K562 (cell line): Measurements from ENCODE around the gene PDE9A. TPM values are rescaled to one million over a fixed set of nuclear protein-coding genes. Genes with fewer than 3 reads are reported as not detected.
"Not testable (repeated sequence)": the region's sequence is repeated elsewhere in the genome, so short reads cannot be mapped to it uniquely, and the experiment has no call there.

ENCODE experiments used
- ATAC-seq: fragments of 200-7000 bp; cut with Tn5 transposase; 3 replicates; pipeline ENCODE4 v1.9.1; 2020; ENCODE audit warnings: moderate library complexity
- BruUV-seq: library from RNA; stranded (reverse); fragments of 400-500 nt; replicated peaks from 2 replicates; lab custom pipeline; 2021; lab: Mats Ljungman, UMichigan
- CTCF ChIA-PET: fragments of 300-600 bp; formaldehyde crosslinking; extraction: SDS; loops from one replicate; lab custom pipeline; 2021; ENCODE audit warnings: low intra/inter-chr PET ratio; lab: Yijun Ruan, JAX
- POLR2A ChIA-PET: fragments of 300-600, 350-650 bp; sonication (Branson Sonifier 250); formaldehyde crosslinking; extraction: SDS; loops from one replicate; lab custom pipeline; 2021; ENCODE audit warnings: antibody characterized with exemption, inconsistent platforms; lab: Yijun Ruan, JAX
- DNase-seq, 4 experiments: peaks; one replicate each; pipeline versions ENCODE4 v3.0.0 to v3.0.0-alpha.2; 2011 to 2018; ENCODE audit warnings: low spot score in 3 of 4, mixed read lengths in 3 of 4; ENCODE audit errors: extremely low read depth in 1 of 4
- FAIRE-seq: peaks from 2 replicates; lab custom pipeline; 2011; peaks lifted over from hg19 to GRCh38; lab: Jason Lieb, UNC
- H2AFZ ChIP-seq: 2 replicates; pipeline ENCODE4 v1.6.0; 2011; ENCODE audit warnings: low read depth, low read length, control low read depth, inconsistent platforms
- H3K27ac ChIP-seq: fragments of 200-600 bp; 3 replicates; pipeline ENCODE4 v1.8.0; 2011; ENCODE audit warnings: low read depth, mild to moderate bottlenecking, control low read depth, inconsistent platforms, low read length, moderate library complexity, mixed read lengths; ENCODE audit errors: extremely low read depth
- H3K27me3 ChIP-seq, 2 experiments: fragments of 300-600 bp in 1 of 2; 2 replicates in 1 of 2; 3 replicates in 1 of 2; pipeline versions ENCODE4 v1.6.0 to v1.8.0; 2011; ENCODE audit warnings: inconsistent platforms in 2 of 2, low read length in 2 of 2, mild to moderate bottlenecking in 1 of 2, mixed read lengths in 1 of 2, moderate library complexity in 1 of 2; ENCODE audit not compliant: control insufficient read depth in 2 of 2, insufficient read depth in 2 of 2
- H3K36me3 ChIP-seq: fragments of 300-600 bp; 3 replicates; pipeline ENCODE4 v1.8.0; 2011; ENCODE audit warnings: mild to moderate bottlenecking, low read length, inconsistent platforms; ENCODE audit not compliant: control insufficient read depth, insufficient read depth
- H3K4me1 ChIP-seq, 2 experiments: fragments of 200-600 bp in 1 of 2; replicated peaks in 1 of 2; 2 replicates in 1 of 2; 3 replicates in 1 of 2; pipeline versions ENCODE4 v1.5.1 to v1.8.0; 2011; ENCODE audit warnings: inconsistent platforms in 2 of 2, low read length in 2 of 2, mild to moderate bottlenecking in 1 of 2, mixed read lengths in 1 of 2, moderate library complexity in 1 of 2; ENCODE audit not compliant: control insufficient read depth in 2 of 2, insufficient read depth in 2 of 2
- H3K4me2 ChIP-seq: 2 replicates; pipeline ENCODE4 v1.6.1; 2011; ENCODE audit warnings: low read length, control low read depth, inconsistent platforms, mixed read lengths; ENCODE audit not compliant: insufficient read depth
- H3K4me3 ChIP-seq: fragments of 200-600 bp; sonication (generic), shearing (Covaris generic); 2 replicates; pipeline ENCODE4 v1.5.1; 2016; ENCODE audit warnings: control low read depth, inconsistent platforms
- H3K79me2 ChIP-seq: fragments of 200-600 bp; 3 replicates; pipeline ENCODE4 v1.8.0; 2011; ENCODE audit warnings: low read length, inconsistent platforms; ENCODE audit not compliant: control insufficient read depth, insufficient read depth
- H3K9ac ChIP-seq, 2 experiments: 2 replicates each; pipeline versions ENCODE4 v1.6.0 to v1.6.1; 2011; ENCODE audit warnings: low read depth in 2 of 2, low read length in 2 of 2, control low read depth in 1 of 2, inconsistent platforms in 1 of 2, mild to moderate bottlenecking in 1 of 2, mixed read lengths in 1 of 2; ENCODE audit not compliant: insufficient read depth in 1 of 2
- H3K9me1 ChIP-seq: one replicate; pipeline ENCODE4 v1.6.0; 2011; ENCODE audit warnings: inconsistent platforms, mild to moderate bottlenecking, low read length, moderate library complexity; ENCODE audit not compliant: control insufficient read depth, insufficient read depth
- H3K9me3 ChIP-seq: replicated peaks from 2 replicates; pipeline ENCODE4 v1.5.1; 2011; ENCODE audit warnings: low read depth, low read length, inconsistent platforms; ENCODE audit not compliant: control insufficient read depth, insufficient read depth
- H4K20me1 ChIP-seq: replicated peaks from 2 replicates; pipeline ENCODE4 v1.6.1; 2011; ENCODE audit warnings: low read length, inconsistent platforms, mixed read lengths; ENCODE audit not compliant: control insufficient read depth, insufficient read depth
- C11orf30 ChIP-seq: fragments of 450-650 bp; IDR thresholded peaks from 2 replicates; pipeline ENCODE4 v1.6.1; 2016; ENCODE audit warnings: low read depth, mild to moderate bottlenecking
- HBP1 ChIP-seq: fragments of 450-650 bp; formaldehyde crosslinking; IDR thresholded peaks from 2 replicates; pipeline ENCODE4 v1.4.0; 2022; ENCODE audit warnings: missing genetic modification characterization
- IFI16 ChIP-seq: fragments of 250-450 bp; sonication (Bioruptor Pico); IDR thresholded peaks from 2 replicates; pipeline ENCODE4 v2.1.2; 2022; ENCODE audit warnings: mild to moderate bottlenecking, inconsistent platforms
- MAZ ChIP-seq, 2 experiments: fragments of 450-650 bp in 1 of 2; sonication (generic) in 1 of 2; formaldehyde crosslinking; IDR thresholded peaks in 1 of 2; conservative IDR thresholded peaks in 1 of 2; 2 replicates each; pipeline versions ENCODE4 v1.4.0 to v1.5.0; 2020; ENCODE audit warnings: mild to moderate bottlenecking in 1 of 2, missing genetic modification reagents in 1 of 2
- MXI1 ChIP-seq: IDR thresholded peaks from 2 replicates; pipeline ENCODE4 v1.6.1; 2011; ENCODE audit warnings: low read depth, mild to moderate bottlenecking, improper control_type of control experiment, low read length
- NFRKB ChIP-seq: fragments of 450-650 bp; IDR thresholded peaks from 2 replicates; pipeline ENCODE4 v1.6.1; 2016; ENCODE audit warnings: low read depth
- SETDB1 ChIP-seq: IDR thresholded peaks from one replicate; pipeline ENCODE4 v1.6.1; 2012; ENCODE audit warnings: low read length, control low read depth, inconsistent platforms
- ZFP91 ChIP-seq: sonication (generic); formaldehyde crosslinking; IDR thresholded peaks from 2 replicates; pipeline ENCODE4 v1.8.0; 2022; ENCODE audit warnings: mild to moderate bottlenecking, missing genetic modification reagents
- WGBS: fragments of 100-300 bp; shearing (Covaris generic); methylation state at CpG from one replicate; pipeline ENCODE4 v1.1.6; 2016; ENCODE audit warnings: low coverage, mixed read lengths; ENCODE audit not compliant: insufficient coverage; ENCODE audit errors: missing lambda C conversion rate; 5-methylcytosine and 5-hydroxymethylcytosine counted together
- in situ Hi-C: fragments of 300-500 bp; cut with MboI; formaldehyde crosslinking; loops from 4 replicates; pipeline ENCODE4 v1.15.0; 2018; ENCODE audit warnings: inconsistent platforms, mixed read lengths
- intact Hi-C: fragments of 100-400 bp; cut with micrococcal nuclease; formaldehyde crosslinking; loops from 2 replicates; pipeline ENCODE4 v1.14.2; 2022
- polyA plus RNA-seq, 8 experiments: library from polyadenylated mRNA; depleted of rRNA in 4 of 8; stranded (reverse) in 5 of 8; unstranded in 3 of 8; fragments of >200 nt; fragmentation: Nextera tagmentation in 2 of 8; fragmentation: Illumina TruSeq in 1 of 8; extraction: Ambion mirVana in 2 of 8; extraction: Trizol in 1 of 8; gene quantifications; 2 replicates each; pipeline versions ENCODE4 v1.2.1 to v1.2.3, GENCODE V29; 2011 to 2014; ENCODE audit warnings: inconsistent platforms in 1 of 8, missing spikeins in 1 of 8
- total RNA-seq, 7 experiments: library from RNA; depleted of rRNA in 6 of 7; stranded (reverse); fragments of >200 nt in 6 of 7; fragmentation: Illumina TruSeq in 2 of 7; extraction: Trizol in 2 of 7; gene quantifications; 2 replicates each; pipeline versions ENCODE4 v1.2.1 to v1.2.3, GENCODE V29; 2011 to 2021; ENCODE audit warnings: low replicate concordance in 1 of 7

The PDE9A gene
- total and polyA plus RNA-seq, 9 of the 15 experiments (the other 6 are each of a cell fraction or from before 2014, with no cell fraction given): 0.07 to 0.27 TPM; not detected in 7

GRCh38 chr21:42799948-42800347 lies 146.5 kb downstream of the PDE9A start:
- H3K9me3 ChIP-seq: no peaks in the 10 kb centered on the region
- peaks cover 37 to 38% of the 10 kb centered on the region in 2 experiments for H3K27me3 ChIP-seq
- no peaks in the 10 kb centered on the region; a peak in 2 of 5 replicates for H3K4me1 ChIP-seq
- H3K36me3 ChIP-seq: no peaks in the 10 kb centered on the region
- no peak overlapping the region for H3K9ac ChIP-seq
- FAIRE-seq (no peak), ATAC-seq (peak; percentile 41; the same call in 1 of the 3 replicates), DNase-seq (no peak)
- ChIA-PET POLR2A (no interaction called here), CTCF (no interaction called here)
- no peak overlapping the region for H3K27ac ChIP-seq
- no peak overlapping the region for H3K4me2 ChIP-seq
- in situ Hi-C loops: no loop called here
- H2AFZ ChIP-seq: no peak overlapping the region
- no peaks in the 10 kb centered on the region for H3K9me1 ChIP-seq
- no peaks in the 10 kb centered on the region; the same call in none of the 2 replicates for H4K20me1 ChIP-seq
- H3K79me2 ChIP-seq: no peaks in the 10 kb centered on the region
- H3K4me3 ChIP-seq: no peak overlapping the region
- intact Hi-C loops: no loop called here
- no TSS peak for BruUV-seq
- WGBS: 2% methylated on average over 5 of the region's 5 CpGs
- no peak for TF ChIP-seq MAZ (CRISPR knock-in tag; conservative IDR thresholded peaks at IDR 0.05 in 1 of 2, IDR thresholded peaks at IDR 0.05 in 1 of 2)
- TF ChIP-seq MXI1: no peak
- TF ChIP-seq ZFP91 (CRISPR knock-in tag): no peak
- no peak for TF ChIP-seq IFI16 (CRISPR knock-in tag)
- no peak for TF ChIP-seq NFRKB
- TF ChIP-seq SETDB1: no peak
- TF ChIP-seq HBP1 (CRISPR knock-in tag): no peak
- TF ChIP-seq C11orf30: no peak

GRCh38 chr21:42801616-42802015 lies 148.2 kb downstream of the PDE9A start:
- 6% methylated on average over 6 of the region's 6 CpGs for WGBS
- H2AFZ ChIP-seq, FAIRE-seq, H3K27ac ChIP-seq, intact Hi-C loops, H4K20me1 ChIP-seq, H3K9me3 ChIP-seq, ATAC-seq, H3K9me1 ChIP-seq, H3K4me2 ChIP-seq, H3K79me2 ChIP-seq, H3K4me3 ChIP-seq, H3K36me3 ChIP-seq, BruUV-seq, CTCF ChIA-PET, DNase-seq, H3K9ac ChIP-seq, in situ Hi-C loops, H3K4me1 ChIP-seq: not testable (repeated sequence)
- POLR2A ChIA-PET: interaction anchor here (0.6 to 1.7 kb wide), 2 partner anchors 10 to 32 kb away, joined by 3 read pairs; no protein-coding TSS in a partner anchor
- peaks cover 29 to 38% of the 10 kb centered on the region in 2 experiments for H3K27me3 ChIP-seq
